Stomach (tissue), 4 donors: ENCODE results near the gene MINK1.

Source experiments
- EP300 ChIP-seq: sonication (generic); formaldehyde crosslinking; IDR thresholded peaks from one replicate; pipeline ENCODE4 v1.6.1; 2017; ENCODE audit warnings: antibody characterized with exemption
- POLR2A ChIP-seq, 4 donors: fragments of 450-650 bp; IDR thresholded peaks; one replicate each; pipeline ENCODE4 v1.6.1; 2016; ENCODE audit warnings: antibody characterized with exemption in 4 of 4, control low read depth in 2 of 4, mild to moderate bottlenecking in 1 of 4, moderate library complexity in 1 of 4
- TF ChIP-seq, protein P1 (sequence below), 7 experiments: fragments of 450-650 bp in 4 of 7; fragments of 200-600 bp in 3 of 7; sonication (generic) in 3 of 7; IDR thresholded peaks; one replicate each; pipeline ENCODE4 v1.5.1; 2016 to 2019; ENCODE audit warnings: antibody characterized with exemption in 7 of 7, control low read depth in 2 of 7, mild to moderate bottlenecking in 1 of 7

DNA sequence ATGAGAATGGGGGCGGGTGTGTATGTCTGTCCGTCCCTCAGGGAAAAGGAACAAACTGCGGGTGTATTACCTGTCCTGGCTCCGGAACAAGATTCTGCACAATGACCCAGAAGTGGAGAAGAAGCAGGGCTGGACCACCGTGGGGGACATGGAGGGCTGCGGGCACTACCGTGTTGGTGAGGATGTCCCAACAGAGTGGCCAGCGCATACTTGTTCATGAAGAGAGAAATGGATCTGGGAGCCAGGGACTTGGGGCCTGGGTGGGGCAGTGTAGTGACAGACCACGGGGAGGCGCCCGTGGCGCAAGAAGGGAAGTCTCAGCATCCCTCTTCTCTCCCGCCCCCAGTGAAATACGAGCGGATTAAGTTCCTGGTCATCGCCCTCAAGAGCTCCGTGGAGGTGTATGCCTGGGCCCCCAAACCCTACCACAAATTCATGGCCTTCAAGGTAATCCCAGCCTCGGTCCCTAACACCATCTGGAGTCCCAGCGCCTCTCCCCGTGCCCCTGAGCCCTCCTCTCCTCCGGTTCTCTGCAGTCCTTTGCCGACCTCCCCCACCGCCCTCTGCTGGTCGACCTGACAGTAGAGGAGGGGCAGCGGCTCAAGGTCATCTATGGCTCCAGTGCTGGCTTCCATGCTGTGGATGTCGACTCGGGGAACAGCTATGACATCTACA is 62.7 kb downstream of the MINK1 start:
- TF ChIP-seq POLR2A (IDR thresholded peaks at IDR 0.05) (no peak), EP300 (no peak)
- TF ChIP-seq, protein P1, sequence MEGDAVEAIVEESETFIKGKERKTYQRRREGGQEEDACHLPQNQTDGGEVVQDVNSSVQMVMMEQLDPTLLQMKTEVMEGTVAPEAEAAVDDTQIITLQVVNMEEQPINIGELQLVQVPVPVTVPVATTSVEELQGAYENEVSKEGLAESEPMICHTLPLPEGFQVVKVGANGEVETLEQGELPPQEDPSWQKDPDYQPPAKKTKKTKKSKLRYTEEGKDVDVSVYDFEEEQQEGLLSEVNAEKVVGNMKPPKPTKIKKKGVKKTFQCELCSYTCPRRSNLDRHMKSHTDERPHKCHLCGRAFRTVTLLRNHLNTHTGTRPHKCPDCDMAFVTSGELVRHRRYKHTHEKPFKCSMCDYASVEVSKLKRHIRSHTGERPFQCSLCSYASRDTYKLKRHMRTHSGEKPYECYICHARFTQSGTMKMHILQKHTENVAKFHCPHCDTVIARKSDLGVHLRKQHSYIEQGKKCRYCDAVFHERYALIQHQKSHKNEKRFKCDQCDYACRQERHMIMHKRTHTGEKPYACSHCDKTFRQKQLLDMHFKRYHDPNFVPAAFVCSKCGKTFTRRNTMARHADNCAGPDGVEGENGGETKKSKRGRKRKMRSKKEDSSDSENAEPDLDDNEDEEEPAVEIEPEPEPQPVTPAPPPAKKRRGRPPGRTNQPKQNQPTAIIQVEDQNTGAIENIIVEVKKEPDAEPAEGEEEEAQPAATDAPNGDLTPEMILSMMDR (IDR thresholded peaks at IDR 0.05) = no peak
